Liver (tissue), 9 donors: ENCODE results near the gene SSBP2. TPM values are rescaled to one million over a fixed set of nuclear protein-coding genes. Genes with fewer than 3 reads are reported as not detected.

Source experiments
- DNase-seq: peaks from one replicate; pipeline ENCODE4 v3.0.0-alpha.2; 2017; ENCODE audit warnings: low spot score
- H3K27ac ChIP-seq, 2 donors: one replicate each; pipeline ENCODE4 v1.7.0; 2013; ENCODE audit warnings: inconsistent platforms in 2 of 2, low read length in 2 of 2, control low read depth in 1 of 2, low read depth in 1 of 2, mild to moderate bottlenecking in 1 of 2
- H3K27me3 ChIP-seq, 4 donors: one replicate each; pipeline versions ENCODE4 v1.6.1 to v1.7.0; 2013; ENCODE audit warnings: low read length in 3 of 4, inconsistent platforms in 1 of 4, mild to moderate bottlenecking in 1 of 4, moderate library complexity in 1 of 4; ENCODE audit not compliant: control insufficient read depth in 4 of 4, insufficient read depth in 4 of 4
- H3K36me3 ChIP-seq, 4 donors: one replicate each; pipeline versions ENCODE4 v1.6.1 to v1.7.0; 2013; ENCODE audit warnings: low read length in 3 of 4, mild to moderate bottlenecking in 3 of 4, low read depth in 1 of 4, moderate library complexity in 1 of 4; ENCODE audit not compliant: control insufficient read depth in 4 of 4, insufficient read depth in 3 of 4
- H3K4me1 ChIP-seq, 4 donors: one replicate each; pipeline versions ENCODE4 v1.6.1 to v1.7.0; 2013; ENCODE audit warnings: low read length in 3 of 4, mild to moderate bottlenecking in 3 of 4, moderate library complexity in 1 of 4; ENCODE audit not compliant: control insufficient read depth in 4 of 4, insufficient read depth in 4 of 4
- H3K4me3 ChIP-seq, 3 donors: one replicate each; pipeline versions ENCODE4 v1.6.1 to v1.7.0; 2013; ENCODE audit warnings: low read length in 3 of 3, control low read depth in 1 of 3, low read depth in 1 of 3, mild to moderate bottlenecking in 1 of 3
- H3K9ac ChIP-seq, 2 donors: one replicate each; pipeline ENCODE4 v1.7.0; 2013; ENCODE audit warnings: low read length in 2 of 2, mild to moderate bottlenecking in 2 of 2, moderate library complexity in 2 of 2, control low read depth in 1 of 2, low read depth in 1 of 2
- H3K9me3 ChIP-seq, 4 donors: one replicate each; pipeline versions ENCODE4 v1.6.1 to v1.7.0; 2013; ENCODE audit warnings: low read length in 3 of 4; ENCODE audit not compliant: control insufficient read depth in 4 of 4
- ATF3 ChIP-seq: IDR thresholded peaks from 2 replicates; pipeline ENCODE4 v1.6.1; 2016; ENCODE audit warnings: antibody characterized with exemption
- EGR1 ChIP-seq, 2 donors: IDR thresholded peaks; 2 replicates each; pipeline ENCODE4 v1.6.1; 2016 to 2018; ENCODE audit warnings: antibody characterized with exemption in 2 of 2, low read depth in 2 of 2
- FOXA1 ChIP-seq: IDR thresholded peaks from 2 replicates; pipeline ENCODE4 v1.6.1; 2016; ENCODE audit warnings: antibody characterized with exemption
- FOXA2 ChIP-seq: IDR thresholded peaks from 2 replicates; pipeline ENCODE4 v1.6.1; 2016; ENCODE audit warnings: antibody characterized with exemption
- GABPA ChIP-seq, 2 donors: IDR thresholded peaks in 1 of 2; conservative IDR thresholded peaks in 1 of 2; 2 replicates each; pipeline ENCODE4 v1.6.1; 2016; ENCODE audit warnings: antibody characterized with exemption in 2 of 2, mild to moderate bottlenecking in 1 of 2, moderate library complexity in 1 of 2
- HNF4G ChIP-seq: IDR thresholded peaks from 2 replicates; pipeline ENCODE4 v1.6.1; 2016; ENCODE audit warnings: antibody characterized with exemption
- MAX ChIP-seq: IDR thresholded peaks from 2 replicates; pipeline ENCODE4 v1.6.1; 2016; ENCODE audit warnings: antibody characterized with exemption
- RAD21 ChIP-seq, 2 donors: IDR thresholded peaks; 2 replicates each; pipeline ENCODE4 v1.6.1; 2016; ENCODE audit warnings: antibody characterized with exemption in 2 of 2, mild to moderate bottlenecking in 2 of 2
- REST ChIP-seq: IDR thresholded peaks from 2 replicates; pipeline ENCODE4 v1.6.1; 2016; ENCODE audit warnings: antibody characterized with exemption, mild to moderate bottlenecking
- RXRA ChIP-seq, 2 donors: IDR thresholded peaks; 2 replicates each; pipeline ENCODE4 v1.6.1; 2017 to 2018; ENCODE audit warnings: antibody characterized with exemption in 2 of 2, mild to moderate bottlenecking in 1 of 2
- TAF1 ChIP-seq: conservative IDR thresholded peaks from 2 replicates; pipeline ENCODE4 v1.6.1; 2016; ENCODE audit warnings: antibody characterized with exemption, mild to moderate bottlenecking
- ZBTB33 ChIP-seq: IDR thresholded peaks from 2 replicates; pipeline ENCODE4 v1.6.1; 2016; ENCODE audit warnings: antibody characterized with exemption
- WGBS: extraction: QIAGEN DNeasy Blood & Tissue Kit; methylation state at CpG from one replicate; pipeline ENCODE4 v1.1.7; 2013; 5-methylcytosine and 5-hydroxymethylcytosine counted together
- polyA plus RNA-seq, 2 donors: library from polyadenylated mRNA; stranded (reverse) in 1 of 2; unstranded in 1 of 2; fragments of 200-250 nt in 1 of 2; fragments of >200 nt in 1 of 2; fragmentation: Nextera tagmentation in 1 of 2; extraction: Ambion mirVana in 1 of 2; gene quantifications; one replicate each; pipeline versions ENCODE4 v1.2.1 to v1.2.3, GENCODE V29; 2013 to 2015
- total RNA-seq, 2 donors: library from RNA; depleted of rRNA; stranded (reverse); fragments of >200 nt; gene quantifications; one replicate each; pipeline ENCODE4 v1.2.3, GENCODE V29; 2014
- donor health status: healthy.
- donor health status: healthy.
- donor health status: healthy.
- donor health status: healthy.
- donor health status: healthy.

SSBP2 gene
- total and polyA plus RNA-seq, 4 donors = 2.2 to 10.1 (median 4.1) TPM

- TF ChIP-seq RAD21 (IDR thresholded peaks at IDR 0.05) (no peak), TAF1 (no peak), EGR1 (IDR thresholded peaks at IDR 0.05; ENCODE audit: low read depth in 2 of 2) (no peak), FOXA2 (no peak), ATF3 (no peak), FOXA1 (no peak), MAX (no peak), REST (no peak), HNF4G (no peak), GABPA (IDR thresholded peaks at IDR 0.05 in 1 of 2, conservative IDR thresholded peaks at IDR 0.05 in 1 of 2) (no peak), RXRA (IDR thresholded peaks at IDR 0.05) (no peak), ZBTB33 (no peak)
Measured at GRCh38 chr5:81608976-81609375, 141.9 kb downstream of the SSBP2 start.

GRCh38 chr5:81607693-81608092 is 143.2 kb downstream of the SSBP2 start:
- no peaks in the 10 kb centered on the region for H3K4me1 ChIP-seq
- no peak overlapping the region for H3K9ac ChIP-seq
- no peak overlapping the region for H3K4me3 ChIP-seq
- no peak overlapping the region for H3K27ac ChIP-seq
- WGBS = 93% methylated on average over 1 of the region's 1 CpG
- H3K36me3 ChIP-seq = peaks cover 0 to 3% (median 0%) of the 10 kb centered on the region in 4 donors
- no peak for DNase-seq
- H3K9me3 ChIP-seq = peaks cover 2 to 7% (median 6%) of the 10 kb centered on the region in 4 donors
- TF ChIP-seq ZBTB33 (no peak), REST (no peak), RXRA (IDR thresholded peaks at IDR 0.05) (no peak), ATF3 (no peak)
- no peaks in the 10 kb centered on the region for H3K27me3 ChIP-seq

More at GRCh38 chr5:81608976-81609375, 141.9 kb downstream of the SSBP2 start:
- peaks cover 0 to 3% (median 0%) of the 10 kb centered on the region in 4 donors for H3K36me3 ChIP-seq
- H3K9ac ChIP-seq = no peak overlapping the region
- H3K9me3 ChIP-seq = peaks cover 2 to 7% (median 6%) of the 10 kb centered on the region in 4 donors
- no peaks in the 10 kb centered on the region for H3K27me3 ChIP-seq
- H3K4me3 ChIP-seq = no peak overlapping the region
- no peak for DNase-seq
- H3K4me1 ChIP-seq = no peaks in the 10 kb centered on the region
- 90% methylated on average over 1 of the region's 1 CpG for WGBS
- H3K27ac ChIP-seq = no peak overlapping the region
